HEK293 (cell line): ENCODE data around the gene HES5.

Experiments
- EGR2 ChIP-seq: fragments of 450-650 bp; formaldehyde crosslinking; IDR thresholded peaks from 2 replicates; pipeline ENCODE4 v1.5.1; 2016; ENCODE audit warnings: low read depth, missing biosample characterization, missing genetic modification characterization
- FEZF1 ChIP-seq: fragments of 450-650 bp; formaldehyde crosslinking; IDR thresholded peaks from 2 replicates; pipeline ENCODE4 v1.5.1; 2016; ENCODE audit warnings: missing biosample characterization, missing genetic modification characterization
- HIC1 ChIP-seq: fragments of 450-650 bp; formaldehyde crosslinking; IDR thresholded peaks from 2 replicates; pipeline ENCODE4 v1.5.1; 2016; ENCODE audit warnings: missing biosample characterization, missing genetic modification characterization
- KLF1 ChIP-seq: fragments of 450-650 bp; formaldehyde crosslinking; IDR thresholded peaks from 2 replicates; pipeline ENCODE4 v1.5.1; 2016; ENCODE audit warnings: missing biosample characterization, missing genetic modification characterization
- OVOL3 ChIP-seq: fragments of 450-650 bp; formaldehyde crosslinking; IDR thresholded peaks from 2 replicates; pipeline ENCODE4 v1.5.1; 2016; ENCODE audit warnings: missing biosample characterization, missing genetic modification characterization
- PBX3 ChIP-seq: sonication (generic); formaldehyde crosslinking; IDR thresholded peaks from 2 replicates; pipeline ENCODE4 v1.8.1; 2022; ENCODE audit warnings: mild to moderate bottlenecking, moderate library complexity, missing genetic modification reagents
- SCRT2 ChIP-seq: fragments of 450-650 bp; formaldehyde crosslinking; IDR thresholded peaks from 2 replicates; pipeline ENCODE4 v1.5.1; 2016; ENCODE audit warnings: missing biosample characterization, missing genetic modification characterization
- SP7 ChIP-seq: fragments of 450-650 bp; formaldehyde crosslinking; IDR thresholded peaks from 2 replicates; pipeline ENCODE4 v1.5.1; 2016; ENCODE audit warnings: missing biosample characterization, missing genetic modification characterization
- TRIM28 ChIP-seq: IDR thresholded peaks from 2 replicates; pipeline ENCODE4 v1.6.1; 2011; ENCODE audit warnings: low read length, control low read depth, borderline replicate concordance
- ZBTB10 ChIP-seq: fragments of 450-650 bp; formaldehyde crosslinking; IDR thresholded peaks from 2 replicates; pipeline ENCODE4 v1.5.1; 2016; ENCODE audit warnings: missing biosample characterization, missing genetic modification characterization
- ZBTB20 ChIP-seq: fragments of 450-650 bp; formaldehyde crosslinking; IDR thresholded peaks from 2 replicates; pipeline ENCODE4 v1.5.1; 2016; ENCODE audit warnings: missing biosample characterization, missing genetic modification characterization
- ZNF16 ChIP-seq: fragments of 450-650 bp; formaldehyde crosslinking; IDR thresholded peaks from 2 replicates; pipeline ENCODE4 v1.5.1; 2016; ENCODE audit warnings: low read depth, missing biosample characterization, missing genetic modification characterization
- ZNF350 ChIP-seq: fragments of 450-650 bp; formaldehyde crosslinking; IDR thresholded peaks from 2 replicates; pipeline ENCODE4 v1.5.0; 2017; ENCODE audit warnings: missing biosample characterization, mild to moderate bottlenecking, missing genetic modification characterization
- ZNF423 ChIP-seq: fragments of 450-650 bp; formaldehyde crosslinking; IDR thresholded peaks from 2 replicates; pipeline ENCODE4 v1.5.1; 2016; ENCODE audit warnings: missing biosample characterization, missing genetic modification characterization
- ZNF513 ChIP-seq: fragments of 450-650 bp; IDR thresholded peaks from 2 replicates; pipeline ENCODE4 v1.5.1; 2018; ENCODE audit warnings: missing biosample characterization, missing genetic modification characterization
- ZNF529 ChIP-seq: fragments of 450-650 bp; formaldehyde crosslinking; IDR thresholded peaks from 2 replicates; pipeline ENCODE4 v1.5.1; 2017; ENCODE audit warnings: missing genetic modification characterization, missing biosample characterization; ENCODE audit not compliant: insufficient replicate concordance
- ZNF558 ChIP-seq: fragments of 450-650 bp; formaldehyde crosslinking; IDR thresholded peaks from 2 replicates; pipeline ENCODE4 v1.5.1; 2016; ENCODE audit warnings: missing biosample characterization, missing genetic modification characterization
- ZNF580 ChIP-seq: fragments of 450-650 bp; formaldehyde crosslinking; IDR thresholded peaks from 2 replicates; pipeline ENCODE4 v1.5.1; 2016; ENCODE audit warnings: missing biosample characterization, missing genetic modification characterization
- ZNF600 ChIP-seq: fragments of 450-650 bp; formaldehyde crosslinking; IDR thresholded peaks from 2 replicates; pipeline ENCODE4 v1.5.1; 2016; ENCODE audit warnings: missing biosample characterization, missing genetic modification characterization
- ZNF626 ChIP-seq: fragments of 450-650 bp; sonication (Bioruptor Pico); formaldehyde crosslinking; IDR thresholded peaks from 2 replicates; pipeline ENCODE4 v1.5.1; 2018; ENCODE audit warnings: missing biosample characterization, missing genetic modification characterization, inconsistent platforms
- ZNF701 ChIP-seq: fragments of 450-650 bp; formaldehyde crosslinking; IDR thresholded peaks from 2 replicates; pipeline ENCODE4 v1.5.1; 2016; ENCODE audit warnings: missing biosample characterization, missing genetic modification characterization
- ZNF792 ChIP-seq: fragments of 450-650 bp; formaldehyde crosslinking; IDR thresholded peaks from 2 replicates; pipeline ENCODE4 v1.5.1; 2016; ENCODE audit warnings: missing biosample characterization, missing genetic modification characterization
- ZSCAN4 ChIP-seq: fragments of 450-650 bp; formaldehyde crosslinking; IDR thresholded peaks from 2 replicates; pipeline ENCODE4 v1.5.1; 2017; ENCODE audit warnings: missing biosample characterization, missing genetic modification characterization
- ZSCAN5A ChIP-seq: fragments of 450-650 bp; formaldehyde crosslinking; IDR thresholded peaks from 2 replicates; pipeline ENCODE4 v1.5.1; 2016; ENCODE audit warnings: missing biosample characterization, missing genetic modification characterization
- TF ChIP-seq, protein P1 (sequence below): fragments of 450-650 bp; formaldehyde crosslinking; optimal IDR thresholded peaks from 2 replicates; pipeline ENCODE3; 2016; ENCODE audit warnings: missing biosample characterization, mild to moderate bottlenecking, missing genetic modification characterization

The HES5 gene

GRCh38 chr1:2548068-2548589 is 18.1 kb upstream of the HES5 start (continued):
- TF ChIP-seq ZNF423 (tag by site-specific recombination) = no peak
- TF ChIP-seq ZNF701 (tag by site-specific recombination) = no peak
- 0 out of 2 replicates have a peak, but pooled peaks have one; percentile 11 for TF ChIP-seq ZNF513 (tag by site-specific recombination)
- peak; percentile 40; the same call in 1 of the 2 replicates for TF ChIP-seq ZBTB10 (tag by site-specific recombination)
- no peak for TF ChIP-seq FEZF1
- TF ChIP-seq ZNF558 (tag by site-specific recombination) = no peak
- peak; percentile 84 for TF ChIP-seq ZNF600 (tag by site-specific recombination)
- TF ChIP-seq ZNF529 (tag by site-specific recombination) = no peak
- TF ChIP-seq ZSCAN4 (tag by site-specific recombination) = no peak
- TF ChIP-seq ZSCAN5A (tag by site-specific recombination) = no peak
- TF ChIP-seq ZNF792 = no peak
- TF ChIP-seq SP7 (tag by site-specific recombination) = no peak
- TF ChIP-seq PBX3 (CRISPR knock-in tag) = no peak
- TF ChIP-seq ZBTB20 (tag by site-specific recombination) = 0 out of 2 replicates have a peak, but pooled peaks have one; percentile 6
- TF ChIP-seq EGR2 (tag by site-specific recombination) = no peak
- TF ChIP-seq ZNF350 (tag by site-specific recombination) = no peak
- TF ChIP-seq OVOL3 = no peak
- TF ChIP-seq HIC1 (tag by site-specific recombination) = peak; percentile 63; the same call in 1 of the 2 replicates
- no peak for TF ChIP-seq SCRT2 (tag by site-specific recombination)
- TF ChIP-seq, protein P1, sequence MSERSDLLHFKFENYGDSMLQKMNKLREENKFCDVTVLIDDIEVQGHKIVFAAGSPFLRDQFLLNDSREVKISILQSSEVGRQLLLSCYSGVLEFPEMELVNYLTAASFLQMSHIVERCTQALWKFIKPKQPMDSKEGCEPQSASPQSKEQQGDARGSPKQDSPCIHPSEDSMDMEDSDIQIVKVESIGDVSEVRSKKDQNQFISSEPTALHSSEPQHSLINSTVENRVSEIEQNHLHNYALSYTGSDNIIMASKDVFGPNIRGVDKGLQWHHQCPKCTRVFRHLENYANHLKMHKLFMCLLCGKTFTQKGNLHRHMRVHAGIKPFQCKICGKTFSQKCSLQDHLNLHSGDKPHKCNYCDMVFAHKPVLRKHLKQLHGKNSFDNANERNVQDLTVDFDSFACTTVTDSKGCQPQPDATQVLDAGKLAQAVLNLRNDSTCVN (tag by site-specific recombination) = no peak
- TF ChIP-seq TRIM28 = 0 out of 2 replicates have a peak, but pooled peaks have one; percentile 32
- no peak for TF ChIP-seq ZNF16 (tag by site-specific recombination)
- TF ChIP-seq KLF1 (tag by site-specific recombination) = 0 out of 2 replicates have a peak, but pooled peaks have one; percentile 22
- no peak for TF ChIP-seq ZNF580 (tag by site-specific recombination)
- no peak for TF ChIP-seq ZNF626 (tag by site-specific recombination)
